ACHN (cell line): Measurements from ENCODE around the gene ANKHD1.
"Not testable (repeated sequence)": the region's sequence is repeated elsewhere in the genome, so short reads cannot be mapped to it uniquely, and the experiment has no call there.

ENCODE experiments used
- DNase-seq: peaks from one replicate; pipeline ENCODE4 v3.0.0-alpha.2; 2015
- in situ Hi-C: cut with HindIII; loops from 2 replicates; pipeline ENCODE4 v1.10.0; 2017; ENCODE audit warnings: low sequenced_read_pairs, low pct_ligation_motif_present, low pct_unique_long_range_greater_than_20kb

ANKHD1 gene

DNA sequence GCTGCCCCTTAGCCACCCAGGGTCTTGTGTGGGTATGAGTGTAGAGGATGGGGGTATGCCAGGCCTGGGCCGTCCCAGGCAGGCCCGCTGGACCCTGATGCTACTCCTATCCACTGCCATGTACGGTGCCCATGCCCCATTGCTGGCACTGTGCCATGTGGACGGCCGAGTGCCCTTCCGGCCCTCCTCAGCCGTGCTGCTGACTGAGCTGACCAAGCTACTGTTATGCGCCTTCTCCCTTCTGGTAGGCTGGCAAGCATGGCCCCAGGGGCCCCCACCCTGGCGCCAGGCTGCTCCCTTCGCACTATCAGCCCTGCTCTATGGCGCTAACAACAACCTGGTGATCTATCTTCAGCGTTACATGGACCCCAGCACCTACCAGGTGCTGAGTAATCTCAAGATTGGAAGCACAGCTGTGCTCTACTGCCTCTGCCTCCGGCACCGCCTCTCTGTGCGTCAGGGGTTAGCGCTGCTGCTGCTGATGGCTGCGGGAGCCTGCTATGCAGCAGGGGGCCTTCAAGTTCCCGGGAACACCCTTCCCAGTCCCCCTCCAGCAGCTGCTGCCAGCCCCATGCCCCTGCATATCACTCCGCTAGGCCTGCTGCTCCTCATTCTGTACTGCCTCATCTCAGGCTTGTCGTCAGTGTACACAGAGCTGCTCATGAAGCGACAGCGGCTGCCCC lies 165.6 kb downstream of the ANKHD1 start:
- in situ Hi-C loops: no loop called here
- DNase-seq: no peak

DNA sequence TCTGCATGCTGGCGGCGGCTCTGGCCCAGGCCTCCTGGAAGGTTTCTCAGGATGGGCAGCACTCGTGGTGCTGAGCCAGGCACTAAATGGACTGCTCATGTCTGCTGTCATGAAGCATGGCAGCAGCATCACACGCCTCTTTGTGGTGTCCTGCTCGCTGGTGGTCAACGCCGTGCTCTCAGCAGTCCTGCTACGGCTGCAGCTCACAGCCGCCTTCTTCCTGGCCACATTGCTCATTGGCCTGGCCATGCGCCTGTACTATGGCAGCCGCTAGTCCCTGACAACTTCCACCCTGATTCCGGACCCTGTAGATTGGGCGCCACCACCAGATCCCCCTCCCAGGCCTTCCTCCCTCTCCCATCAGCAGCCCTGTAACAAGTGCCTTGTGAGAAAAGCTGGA lies 166.2 kb downstream of the ANKHD1 start:
- no peak for DNase-seq
- in situ Hi-C loops: no loop called here

DNA sequence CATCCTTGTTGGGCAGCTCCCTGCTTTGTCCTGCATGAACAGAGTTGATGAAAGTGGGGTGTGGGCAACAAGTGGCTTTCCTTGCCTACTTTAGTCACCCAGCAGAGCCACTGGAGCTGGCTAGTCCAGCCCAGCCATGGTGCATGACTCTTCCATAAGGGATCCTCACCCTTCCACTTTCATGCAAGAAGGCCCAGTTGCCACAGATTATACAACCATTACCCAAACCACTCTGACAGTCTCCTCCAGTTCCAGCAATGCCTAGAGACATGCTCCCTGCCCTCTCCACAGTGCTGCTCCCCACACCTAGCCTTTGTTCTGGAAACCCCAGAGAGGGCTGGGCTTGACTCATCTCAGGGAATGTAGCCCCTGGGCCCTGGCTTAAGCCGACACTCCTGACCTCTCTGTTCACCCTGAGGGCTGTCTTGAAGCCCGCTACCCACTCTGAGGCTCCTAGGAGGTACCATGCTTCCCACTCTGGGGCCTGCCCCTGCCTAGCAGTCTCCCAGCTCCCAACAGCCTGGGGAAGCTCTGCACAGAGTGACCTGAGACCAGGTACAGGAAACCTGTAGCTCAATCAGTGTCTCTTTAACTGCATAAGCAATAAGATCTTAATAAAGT lies 166.9 kb downstream of the ANKHD1 start:
- in situ Hi-C loops: no loop called here
- DNase-seq: no peak

DNA sequence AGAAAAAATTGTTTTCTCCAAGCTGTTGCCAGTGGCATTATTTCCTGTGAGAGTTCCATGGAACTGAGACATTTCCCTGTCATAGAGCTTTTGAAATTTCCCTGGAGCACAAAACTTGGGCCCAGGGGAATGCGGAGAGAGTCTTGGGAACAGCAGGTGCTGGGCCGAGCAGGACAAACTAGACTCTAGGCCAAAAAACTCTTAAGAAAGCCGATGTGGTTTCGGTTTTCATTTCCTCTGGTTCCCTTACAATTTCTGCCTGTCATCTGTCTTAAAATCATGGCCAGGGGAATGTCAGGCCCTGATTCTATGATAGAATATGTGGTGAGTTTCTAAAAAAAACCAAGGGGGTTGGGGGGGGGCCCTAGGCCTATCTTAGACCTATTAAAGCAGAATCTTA lies 167.6 kb downstream of the ANKHD1 start:
- no peak for DNase-seq
- in situ Hi-C loops: no loop called here

DNA sequence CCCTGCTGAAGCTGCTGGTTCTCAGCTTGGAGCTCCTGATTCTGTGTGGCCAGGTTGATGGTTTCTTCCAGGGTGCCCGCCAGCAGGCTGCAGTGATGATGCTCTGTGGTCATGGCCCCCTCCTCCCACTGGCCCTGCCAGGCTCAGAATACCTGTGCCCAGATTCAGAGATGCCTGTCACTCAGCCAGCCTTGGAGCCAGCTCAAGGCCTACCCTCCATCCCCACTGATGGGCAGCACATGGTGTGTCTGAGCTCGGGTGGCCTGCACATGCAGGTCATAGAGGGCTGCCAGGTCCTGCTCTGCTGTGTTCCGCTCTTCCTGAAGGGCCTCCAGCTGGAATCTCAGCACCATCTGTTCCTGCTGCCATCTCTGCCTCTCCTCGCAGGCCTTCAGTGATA lies 168.4 kb downstream of the ANKHD1 start:
- DNase-seq: no peak
- in situ Hi-C loops: no loop called here

DNA sequence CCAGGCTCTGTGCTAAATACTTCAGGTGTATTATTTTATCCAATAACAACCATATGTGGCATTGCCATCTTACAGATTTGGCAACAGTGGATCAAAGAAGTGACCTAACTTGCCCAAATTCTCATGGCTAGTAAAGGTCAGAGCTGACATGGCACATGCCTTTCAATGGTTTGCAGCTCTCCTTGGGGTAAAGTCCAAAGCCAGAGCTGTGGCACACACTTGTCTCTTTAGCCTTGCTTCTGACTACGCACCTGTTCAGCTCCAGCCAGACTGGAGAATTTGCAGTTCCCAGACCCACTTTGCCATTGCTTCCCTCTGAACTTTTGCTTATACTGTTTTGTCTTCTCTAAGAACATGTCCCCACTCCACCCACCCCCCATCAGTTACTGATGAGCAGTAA lies 168.9 kb downstream of the ANKHD1 start:
- in situ Hi-C loops: no loop called here
- DNase-seq: no peak

DNA sequence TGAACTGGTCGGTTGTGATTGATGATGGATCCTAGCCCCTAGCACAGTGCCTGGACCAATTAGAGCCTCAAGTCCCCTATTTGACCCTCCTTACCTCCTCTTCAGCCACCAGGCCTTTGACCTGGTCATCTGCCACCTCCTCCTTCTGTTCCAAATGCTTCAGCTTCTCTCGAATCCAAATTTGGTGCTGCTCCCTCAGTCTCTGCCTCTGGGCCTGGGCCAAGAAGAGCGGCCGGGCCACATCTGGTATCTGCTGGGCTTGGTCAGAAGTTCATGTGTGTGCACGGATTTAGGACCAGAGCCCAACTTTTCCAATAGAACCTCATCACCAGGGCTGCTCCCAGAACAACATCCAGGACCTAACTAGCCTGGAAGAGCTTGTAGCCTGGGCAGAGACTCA lies 169.5 kb downstream of the ANKHD1 start:
- no peak for DNase-seq
- in situ Hi-C loops: no loop called here

DNA sequence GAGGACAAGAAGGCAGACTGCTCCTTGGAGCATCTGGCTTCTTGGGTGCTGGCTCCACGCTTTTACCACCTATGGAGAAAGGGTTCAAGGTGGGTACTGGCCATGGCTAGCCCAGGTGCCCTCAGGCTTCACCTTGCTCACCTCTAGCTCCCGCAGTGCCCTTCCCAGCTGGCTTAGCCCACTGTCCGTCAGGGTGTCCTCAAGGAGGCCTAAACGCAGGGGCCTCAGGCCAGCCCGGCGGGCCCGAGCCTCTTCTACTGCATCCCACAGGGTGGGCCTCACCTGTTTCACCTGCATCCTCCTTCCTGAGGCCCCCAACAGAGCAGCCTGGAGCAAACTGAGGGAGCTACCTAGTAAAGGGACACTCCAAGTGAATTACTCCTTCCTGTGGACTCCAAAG lies 172.1 kb downstream of the ANKHD1 start:
- in situ Hi-C loops: no loop called here
- no peak for DNase-seq

DNA sequence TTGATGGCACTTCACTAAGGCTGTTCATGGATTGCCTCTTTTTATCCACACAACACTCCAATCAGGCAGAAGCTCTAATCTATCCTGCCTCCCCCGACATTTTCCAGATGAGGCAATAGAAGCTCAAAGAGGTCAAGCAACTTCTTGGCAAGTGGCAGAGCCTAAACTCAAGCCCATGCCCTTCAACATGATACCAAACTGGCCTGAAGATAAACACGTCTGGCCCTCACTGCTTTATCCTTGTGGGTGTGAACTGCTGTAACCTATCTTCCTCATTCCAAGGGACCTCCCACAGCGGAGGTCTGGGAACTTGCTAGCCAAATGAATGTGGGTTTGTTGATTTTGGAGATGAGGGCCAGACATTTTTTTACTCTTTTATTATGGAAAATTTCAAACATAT lies 172.5 kb downstream of the ANKHD1 start:
- in situ Hi-C loops: no loop called here
- no peak for DNase-seq

DNA sequence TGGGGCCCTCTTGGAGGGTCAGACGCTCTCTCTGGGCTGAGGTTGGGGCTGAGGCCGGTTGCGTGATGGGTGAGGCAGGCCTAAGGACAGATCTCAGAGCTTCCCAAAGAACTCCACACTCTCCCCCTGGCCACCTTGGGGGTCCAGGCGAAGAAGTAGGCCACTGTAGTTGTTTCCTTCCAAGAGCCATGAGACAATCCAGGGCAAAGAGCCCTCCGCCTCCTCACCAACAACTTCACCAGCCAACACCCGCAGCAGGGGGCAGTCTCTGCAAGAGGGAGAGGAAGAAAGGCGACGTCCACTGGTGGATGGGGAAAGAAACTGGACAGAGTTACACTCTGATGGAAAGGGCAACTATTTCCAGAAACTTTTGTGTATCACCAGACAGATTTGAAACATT lies 173.7 kb downstream of the ANKHD1 start:
- no peak for DNase-seq

DNA sequence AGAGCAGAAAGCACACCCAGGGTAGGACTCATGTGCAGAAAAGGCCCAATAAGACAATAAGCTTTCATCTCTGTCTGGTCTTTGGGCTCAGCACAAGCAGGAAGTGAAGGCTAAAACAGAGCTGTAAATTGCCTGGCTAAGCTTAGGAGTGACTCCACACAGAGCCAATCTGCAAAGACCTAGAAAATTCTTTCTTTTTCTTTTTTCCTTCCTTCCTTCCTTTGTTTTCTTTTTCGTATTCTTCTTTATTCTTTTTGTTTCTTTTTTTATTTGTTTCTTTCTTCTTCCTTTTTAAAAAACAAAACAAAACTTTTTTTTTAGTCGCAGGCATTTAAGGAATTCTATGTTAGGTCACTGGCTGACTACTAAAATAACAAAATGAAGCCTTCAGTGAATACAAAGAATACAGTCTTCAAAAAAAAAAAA lies 175.2 kb downstream of the ANKHD1 start:
- in situ Hi-C loops: no loop called here
- no peak for DNase-seq

More for the DNA sequence above, 173.7 kb downstream of the ANKHD1 start:
- in situ Hi-C loops: no loop called here

DNA sequence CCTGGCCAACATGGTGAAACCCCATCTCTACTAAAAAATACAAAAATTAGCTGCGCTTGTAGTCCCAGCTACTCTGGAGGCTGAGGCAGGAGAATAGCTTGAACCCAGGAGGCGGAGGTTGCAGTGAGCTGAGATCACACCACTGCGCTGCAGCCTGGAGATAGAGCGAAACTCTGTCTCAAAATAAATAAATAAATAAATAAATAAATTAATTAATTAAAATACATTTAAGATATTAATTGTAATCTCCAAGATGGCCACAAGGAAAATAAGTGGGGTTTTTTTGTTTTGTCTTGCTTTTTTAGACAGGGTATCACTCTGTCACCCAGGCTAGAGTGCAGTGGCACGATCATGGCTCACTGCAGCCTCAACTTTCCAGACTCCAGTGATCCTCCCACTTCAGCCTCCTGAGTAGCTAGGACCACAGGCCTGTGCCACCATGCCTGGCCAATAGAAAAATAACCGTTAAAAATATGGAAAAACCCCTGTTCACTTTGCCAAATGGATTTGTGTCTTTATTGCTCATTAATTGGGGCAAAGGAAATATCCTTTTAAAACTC lies 177.6 kb downstream of the ANKHD1 start:
- DNase-seq, in situ Hi-C loops: not testable (repeated sequence)

DNA sequence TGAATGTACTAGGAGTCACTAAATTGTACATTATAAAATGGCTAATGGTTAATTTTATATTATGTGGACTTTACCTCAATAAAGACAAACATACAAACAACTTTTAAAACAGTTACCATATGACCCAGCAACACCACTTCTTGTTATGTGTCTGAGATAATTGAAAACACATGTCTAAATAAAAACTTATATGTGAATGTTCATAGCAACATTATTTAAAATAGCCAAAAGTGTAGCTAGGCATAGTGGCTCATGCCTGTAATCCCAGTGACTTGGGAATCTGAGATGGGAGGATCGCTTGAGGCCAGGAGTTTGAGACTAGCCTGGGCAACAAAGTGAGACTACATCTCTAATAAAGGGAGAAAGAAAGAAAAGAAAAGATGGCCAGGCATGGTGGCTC lies 185.9 kb downstream of the ANKHD1 start:
- DNase-seq: no peak
- in situ Hi-C loops: no loop called here

DNA sequence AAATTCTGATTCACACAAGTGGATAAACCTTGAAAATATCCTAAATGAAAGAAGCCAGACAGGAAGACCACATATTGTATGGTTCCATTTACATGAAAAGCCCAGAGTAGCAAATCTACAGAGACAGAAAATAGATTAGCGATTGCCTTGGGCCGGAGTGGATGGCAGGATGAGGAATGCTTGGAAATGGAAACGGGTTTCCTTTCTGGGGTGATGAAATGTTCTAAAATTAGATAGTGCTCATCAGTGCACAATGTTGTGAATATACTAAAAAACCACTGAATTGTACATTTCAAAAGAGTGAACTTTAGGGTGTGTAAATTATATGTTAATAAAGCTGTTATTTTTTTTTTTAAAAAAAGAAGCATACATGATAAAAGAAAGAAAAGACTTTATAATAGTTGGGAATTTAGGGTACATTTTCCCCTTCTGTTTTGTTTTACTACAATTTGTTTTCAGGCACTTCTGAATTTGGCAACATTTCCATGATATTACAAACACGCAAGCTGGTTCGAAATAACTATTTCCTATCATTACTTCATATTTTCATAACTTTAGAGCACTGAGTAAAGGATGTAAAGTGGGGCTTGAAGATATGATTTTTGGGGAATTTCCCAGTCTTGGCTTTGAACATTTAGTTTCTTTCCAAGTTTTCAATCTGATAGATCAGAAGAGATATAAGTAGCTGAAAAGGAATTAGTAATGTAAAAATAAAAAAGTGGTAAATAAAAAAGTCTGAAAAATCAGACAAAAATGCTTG lies 186.9 kb downstream of the ANKHD1 start:
- in situ Hi-C loops: no loop called here
- no peak for DNase-seq
